Activated CD8-positive, alpha-beta memory T cell treated with anti-CD3 and anti-CD28 coated beads, Interleukin-2, amount 50 U/mL, for 24 hours (primary cell): Measurements from ENCODE around the gene ZGLP1.

Experiments
- DNase-seq: peaks from one replicate; pipeline ENCODE4 v3.0.0-alpha.2; 2020; ENCODE audit errors: extremely low read depth

The ZGLP1 gene

DNA sequence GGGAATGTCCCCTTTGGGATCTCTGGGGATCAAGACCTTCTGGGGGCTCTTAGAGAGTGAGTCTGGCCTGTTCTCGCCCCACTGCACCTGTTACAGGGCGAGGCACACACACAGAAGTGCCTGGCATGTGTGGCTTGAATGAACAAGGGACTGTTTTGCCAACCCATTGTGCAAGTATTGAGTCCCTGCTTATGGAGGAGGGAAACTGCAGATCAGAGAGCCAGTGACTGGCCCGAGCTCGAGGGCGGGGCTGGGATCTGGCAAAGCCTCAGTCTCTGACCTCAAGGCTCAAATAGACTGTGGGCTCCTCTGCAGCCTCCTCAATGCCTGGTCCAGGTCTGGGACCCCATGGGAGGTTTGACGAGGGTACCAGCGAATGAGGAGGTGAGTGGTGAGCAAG, 18.2 kb upstream of the ZGLP1 start:
- no peak for DNase-seq

- no peak for DNase-seq
Observed at GRCh38 chr19:10325732-10326131, 16.1 kb upstream of the ZGLP1 start.

DNA sequence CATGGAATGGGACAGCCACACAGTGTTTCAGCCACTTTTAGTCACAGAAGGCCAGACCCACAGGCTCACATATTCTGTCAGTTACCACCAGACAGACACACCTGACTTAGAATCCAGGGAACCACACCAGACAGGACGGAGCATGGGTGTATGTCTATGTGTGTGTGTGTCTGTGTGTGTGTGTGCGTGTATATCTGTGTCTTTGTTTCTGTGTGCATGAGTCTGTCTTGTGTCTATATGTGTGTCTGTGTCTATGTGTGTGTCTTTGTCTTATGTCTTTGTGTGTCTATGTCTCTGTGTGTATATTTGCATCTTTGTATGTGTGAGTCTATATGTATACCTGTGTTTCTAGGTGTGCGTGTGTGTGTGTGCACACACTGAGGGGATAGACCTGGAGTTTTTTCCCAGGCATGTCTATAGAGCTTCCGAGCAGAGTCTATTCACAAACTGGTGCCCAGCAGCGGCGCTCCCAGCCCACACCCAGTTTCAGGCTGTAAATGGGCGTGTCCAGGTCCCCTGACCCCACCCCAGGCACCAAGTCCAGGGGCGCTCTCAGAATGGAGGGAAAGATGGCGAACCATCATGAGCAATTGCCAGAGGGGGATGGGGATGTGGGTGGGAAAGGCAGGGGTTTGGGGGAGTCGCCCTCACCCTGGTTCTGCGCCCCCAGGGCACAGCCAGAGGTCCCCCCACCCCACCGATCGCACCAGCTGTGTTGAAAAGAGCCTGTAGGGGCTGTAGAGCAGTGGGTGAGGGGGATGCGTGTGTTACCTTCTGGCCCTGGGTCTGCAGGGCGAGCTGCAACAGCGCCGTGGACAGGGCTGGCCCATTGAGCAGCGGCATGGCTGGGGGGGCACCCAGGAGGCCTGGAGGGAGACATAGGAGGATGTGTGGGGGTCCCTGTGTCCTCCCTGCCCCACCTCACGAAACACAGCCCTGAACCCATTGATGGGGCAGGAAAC, 12.5 kb upstream of the ZGLP1 start:
- DNase-seq: no peak

DNA sequence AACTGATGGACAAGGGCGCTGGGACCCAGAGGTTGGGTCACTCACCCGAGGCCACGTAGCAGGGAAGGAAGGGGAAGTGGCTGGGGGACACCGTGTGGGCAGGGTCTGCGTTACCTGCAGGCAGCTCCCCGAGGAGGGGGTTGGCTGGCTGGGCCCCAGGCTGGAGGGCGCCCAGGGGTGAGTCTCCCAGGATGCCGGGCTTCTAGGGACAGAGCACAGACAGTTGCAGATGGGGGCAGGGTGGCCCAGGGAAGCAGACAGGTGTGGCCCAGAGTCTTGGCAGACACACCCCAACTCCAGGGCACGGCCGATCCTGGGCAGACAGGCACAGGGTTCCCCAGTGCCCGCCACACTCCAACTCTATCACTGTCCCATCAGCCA, 11.8 kb upstream of the ZGLP1 start:
- DNase-seq: no peak

DNA sequence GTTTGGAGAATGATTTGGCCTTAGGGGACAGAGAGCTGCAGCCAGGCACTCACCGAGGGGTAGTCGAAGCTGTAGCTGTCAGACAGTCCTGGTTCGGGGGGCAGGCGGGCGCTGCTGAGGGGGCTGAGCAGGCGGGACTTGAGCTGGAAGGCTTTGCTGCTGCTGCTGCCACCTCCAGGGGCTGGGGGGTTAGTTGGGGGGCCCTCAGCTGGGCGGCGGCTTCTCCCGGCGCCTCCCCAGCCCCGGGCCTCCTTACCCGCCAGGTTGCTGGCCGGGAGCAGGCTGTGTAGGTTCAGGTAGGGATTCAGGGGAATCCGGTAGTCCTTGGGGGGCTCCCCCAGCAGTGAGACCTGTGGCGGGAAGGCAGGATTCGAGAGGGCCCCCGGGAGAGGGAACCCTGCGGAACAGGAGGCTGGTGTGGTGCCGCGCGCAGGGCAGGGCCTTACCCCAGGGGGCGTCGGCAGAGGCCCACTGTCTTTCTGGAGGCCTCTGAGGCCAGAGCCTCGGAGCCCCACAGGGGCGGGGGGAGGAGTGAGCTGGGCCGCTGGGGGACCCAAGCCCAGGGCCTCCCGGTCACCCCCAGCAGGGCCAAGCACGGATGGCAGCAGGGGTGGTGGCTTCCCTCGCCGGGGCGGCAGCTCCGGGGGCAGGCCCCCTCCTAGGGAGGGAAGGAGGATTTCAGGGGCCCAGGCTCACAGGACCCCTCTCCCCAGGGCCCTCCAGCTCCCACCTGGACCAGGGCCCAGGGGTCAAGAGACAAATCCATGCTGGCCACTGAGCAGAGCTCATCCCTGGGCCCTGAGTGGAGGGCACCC, 11.2 kb upstream of the ZGLP1 start:
- no peak for DNase-seq

DNA sequence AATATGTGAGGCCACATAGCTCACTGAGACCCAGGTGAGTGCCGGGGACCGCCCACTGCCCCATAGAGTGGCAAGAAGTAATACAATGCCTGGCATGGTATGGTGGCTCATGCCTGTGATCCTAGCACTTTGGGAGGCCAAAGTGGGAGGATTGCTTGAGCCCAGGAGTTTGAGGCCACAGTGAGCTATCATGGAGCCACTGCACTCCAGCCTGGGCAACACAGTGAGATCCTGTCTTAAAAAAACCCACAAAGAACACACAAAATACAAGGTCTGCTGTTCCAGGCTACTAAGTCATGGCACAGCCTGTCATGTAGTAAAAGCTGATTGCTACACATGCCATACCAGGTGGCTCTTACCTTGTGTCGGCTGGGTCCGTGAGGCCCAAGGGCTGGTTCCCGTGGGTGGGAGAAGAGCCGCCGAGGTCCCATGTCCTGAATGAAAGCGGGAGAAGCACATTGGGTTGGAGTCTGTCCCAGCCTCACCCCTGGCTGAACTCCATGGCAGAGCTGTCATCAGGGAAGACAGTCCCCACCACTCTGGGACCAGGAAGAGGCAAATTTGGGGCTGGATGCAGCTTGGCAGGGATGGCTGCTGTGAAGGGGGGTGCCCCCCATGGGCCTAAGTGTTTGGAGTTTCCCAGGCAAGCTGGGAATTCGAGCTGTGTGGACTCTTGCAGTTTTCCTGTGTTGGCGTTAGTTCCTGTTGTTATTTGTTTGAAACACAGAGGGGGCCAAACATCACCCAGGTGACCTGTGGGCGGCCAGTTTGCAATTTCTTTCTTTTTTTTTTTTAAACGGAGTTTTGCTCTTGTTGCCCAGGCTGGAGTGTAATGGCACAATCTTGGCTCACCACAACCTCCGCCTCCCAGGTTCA, 9.4 kb upstream of the ZGLP1 start:
- no peak for DNase-seq

DNA sequence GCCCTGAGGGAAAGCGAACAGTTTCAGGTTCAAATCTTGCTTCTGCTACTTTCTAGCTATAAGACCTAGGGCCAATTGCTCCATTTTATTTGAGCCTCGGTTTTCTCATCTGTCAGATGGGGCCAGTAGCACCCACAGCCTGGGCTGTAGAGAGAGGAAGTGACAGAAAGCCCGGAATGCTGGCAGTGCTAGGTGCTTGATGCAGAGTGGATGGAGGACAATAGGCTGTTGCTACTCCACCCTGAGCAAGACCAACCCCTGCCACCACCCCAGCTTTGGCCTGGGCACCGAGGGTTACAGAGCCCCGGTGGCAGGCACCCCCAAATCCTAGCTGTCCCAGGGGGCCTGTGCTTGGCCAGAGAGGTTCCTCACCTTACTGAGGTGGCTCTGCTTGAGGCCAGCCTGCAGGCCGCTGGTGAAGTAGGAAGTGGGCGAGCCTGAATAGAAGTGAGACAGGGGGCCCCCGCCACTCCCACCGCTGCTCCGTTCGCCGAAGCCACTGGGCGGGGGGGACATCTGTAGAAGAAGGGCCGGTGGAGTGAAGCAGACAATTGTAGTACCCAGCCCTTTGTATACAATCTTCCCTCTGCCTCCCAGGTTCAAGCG, 8.3 kb upstream of the ZGLP1 start:
- no peak for DNase-seq

GRCh38 chr19:10317045-10317856, 7.6 kb upstream of the ZGLP1 start:
- no peak for DNase-seq

DNA sequence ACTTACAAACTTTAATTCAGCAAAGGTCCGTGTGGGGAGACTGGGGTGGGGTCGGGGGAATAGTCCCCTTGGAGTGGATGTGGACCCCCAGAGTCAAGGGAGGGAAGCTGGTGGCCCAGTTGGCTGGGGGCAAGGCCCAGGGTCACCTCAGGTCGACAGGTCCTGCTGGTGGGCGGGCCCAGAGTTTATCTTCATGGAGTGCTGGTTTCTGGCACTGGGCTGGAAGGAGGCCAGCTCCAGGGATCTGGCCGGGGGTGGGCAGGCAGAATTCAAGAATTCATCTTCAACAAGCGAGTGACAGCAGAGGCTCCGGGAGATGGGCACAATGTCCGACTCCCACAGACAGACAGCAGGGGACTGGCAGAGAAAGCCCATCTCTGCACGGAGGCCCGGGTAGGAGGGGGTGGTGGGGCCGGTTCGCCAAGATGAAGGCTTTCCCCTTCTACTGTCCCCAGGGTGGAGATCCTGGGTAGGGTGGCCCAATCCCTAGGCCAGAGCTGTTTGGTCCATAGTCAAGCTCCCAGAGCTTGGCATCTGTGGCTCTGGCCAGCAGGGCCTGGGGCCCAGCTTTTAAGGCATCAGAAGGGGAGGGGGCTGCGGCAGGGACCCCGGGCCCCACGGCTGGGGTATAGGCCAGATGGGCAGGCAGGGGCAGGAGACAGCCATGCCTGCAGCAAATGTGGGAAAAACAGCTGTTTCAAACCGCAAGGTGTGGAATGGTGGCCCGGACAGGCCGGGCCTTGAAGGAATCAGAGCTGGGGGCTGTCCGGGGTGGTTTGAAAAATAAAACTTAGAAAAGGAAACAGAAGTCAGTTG, 6.8 kb upstream of the ZGLP1 start:
- DNase-seq: no peak

- DNase-seq: peak; percentile 88
Observed at GRCh38 chr19:10315335-10316214, 6.0 kb upstream of the ZGLP1 start, which contains the start of gene FDX2. Gene FDX2, minus strand, starts transcription at chr19:10316015. Its CDS starts 19 bp downstream, at chr19:10315996.

DNA sequence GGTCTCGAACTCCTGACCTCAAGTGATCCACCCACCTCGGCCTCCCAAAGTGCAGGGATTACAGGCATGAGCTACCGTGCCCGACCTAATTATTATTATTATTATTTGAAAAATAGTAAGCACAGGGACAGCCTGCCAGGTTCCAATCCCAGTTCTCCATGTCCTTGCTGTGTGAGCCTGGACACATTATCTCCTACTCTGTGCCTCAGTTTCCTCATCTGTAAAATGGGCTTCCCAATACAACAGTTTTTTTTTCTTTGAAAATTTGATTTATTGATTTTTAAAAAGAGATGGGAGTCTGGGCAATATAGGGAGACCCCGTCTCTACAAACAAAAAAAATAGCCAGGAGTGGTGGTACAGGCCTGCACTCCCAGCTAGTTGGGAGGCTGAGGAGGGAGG, 3.3 kb downstream of the ZGLP1 start:
- no peak for DNase-seq

- no peak for DNase-seq
Observed at GRCh38 chr19:10305139-10305806, 4.3 kb downstream of the ZGLP1 start.

- DNase-seq: no peak
Observed at GRCh38 chr19:10299545-10300458, 9.8 kb downstream of the ZGLP1 start.

- DNase-seq: no peak
Observed at GRCh38 chr19:10295847-10296591, 13.6 kb downstream of the ZGLP1 start.

- no peak for DNase-seq
Observed at GRCh38 chr19:10295305-10295846, 14.2 kb downstream of the ZGLP1 start.

- no peak for DNase-seq
Observed at GRCh38 chr19:10294368-10294697, 15.3 kb downstream of the ZGLP1 start.
